HG02943 (cell line): ENCODE measurements around the gene FRMPD1.

Source experiments
- ATAC-seq: cut with Tn5 transposase; IDR thresholded peaks from one replicate; pipeline ENCODE4 v1.9.1; 2021; ENCODE audit warnings: mild to moderate bottlenecking, low read depth, moderate library complexity; ENCODE audit not compliant: unreplicated experiment

FRMPD1 gene

GRCh38 chr9:37632479-37632878 is 18.3 kb upstream of the FRMPD1 start:
- ATAC-seq: no peak

DNA sequence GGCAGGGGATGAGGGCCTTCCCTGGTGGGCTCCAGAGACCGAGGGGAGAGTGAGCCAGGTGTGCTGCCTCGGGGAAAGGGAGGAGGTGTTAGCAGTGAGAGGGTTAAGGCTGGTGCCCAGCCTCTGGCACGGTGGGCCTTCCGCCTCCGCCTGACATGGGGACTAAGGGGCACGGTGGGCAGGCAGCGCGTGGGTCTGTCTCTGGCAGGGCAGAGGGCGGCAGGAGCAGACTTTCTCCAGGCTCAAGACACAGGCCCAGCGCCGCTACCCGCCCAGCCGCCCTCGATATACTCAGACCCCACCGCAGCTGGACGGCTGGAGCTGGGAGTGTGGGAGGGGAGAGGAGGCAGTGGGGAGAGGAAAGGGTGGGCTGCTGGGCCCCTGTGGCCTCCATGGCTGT is 14.9 kb upstream of the FRMPD1 start:
- ATAC-seq: no peak

- ATAC-seq: no peak
Measured at GRCh38 chr9:37636511-37637448, 14.0 kb upstream of the FRMPD1 start.

GRCh38 chr9:37639109-37639762 is 11.5 kb upstream of the FRMPD1 start:
- ATAC-seq: no peak

DNA sequence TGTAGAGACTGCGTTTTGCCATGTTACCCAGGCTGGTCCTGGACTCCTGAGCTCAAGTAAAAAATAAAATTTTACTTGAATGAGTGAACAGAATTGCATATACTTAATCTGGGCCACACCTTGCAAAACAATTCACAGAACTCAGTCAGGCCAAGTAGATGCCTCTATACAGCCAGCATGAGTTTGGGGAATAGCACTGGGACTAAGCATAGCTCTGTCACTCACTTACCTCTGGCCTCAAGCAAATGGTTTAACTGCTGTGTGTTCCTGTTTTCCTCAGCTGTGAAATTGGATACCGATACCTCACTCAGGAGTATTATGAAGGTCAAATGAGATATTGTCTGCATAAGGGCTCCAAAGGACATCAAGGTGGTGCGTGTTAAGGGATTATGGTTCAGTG is 10.9 kb upstream of the FRMPD1 start:
- no peak for ATAC-seq

- no peak for ATAC-seq
Measured at GRCh38 chr9:37640246-37640645, 10.5 kb upstream of the FRMPD1 start.

DNA sequence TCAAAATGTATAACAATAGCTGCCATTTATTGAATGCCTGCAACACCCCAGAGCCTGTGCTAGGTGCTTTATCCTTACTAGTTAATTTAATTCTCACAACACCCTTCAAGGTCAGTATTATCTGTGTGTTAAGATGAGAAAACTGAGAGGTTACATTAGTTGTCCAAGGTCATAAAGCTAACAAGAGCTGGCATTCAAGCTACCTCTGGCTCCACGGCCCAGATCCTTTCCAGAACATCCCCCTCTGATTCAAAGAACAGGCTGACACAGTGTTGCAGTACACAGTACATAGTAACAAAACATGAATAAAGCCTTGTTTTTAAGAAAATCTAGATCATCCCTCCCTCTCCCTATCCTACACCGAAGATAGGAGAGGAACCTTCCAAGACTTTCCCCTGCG is 9.4 kb upstream of the FRMPD1 start:
- ATAC-seq: no peak

- no peak for ATAC-seq
Measured at GRCh38 chr9:37643214-37643613, 7.5 kb upstream of the FRMPD1 start.

GRCh38 chr9:37645903-37646506 is 4.7 kb upstream of the FRMPD1 start:
- no peak for ATAC-seq

DNA sequence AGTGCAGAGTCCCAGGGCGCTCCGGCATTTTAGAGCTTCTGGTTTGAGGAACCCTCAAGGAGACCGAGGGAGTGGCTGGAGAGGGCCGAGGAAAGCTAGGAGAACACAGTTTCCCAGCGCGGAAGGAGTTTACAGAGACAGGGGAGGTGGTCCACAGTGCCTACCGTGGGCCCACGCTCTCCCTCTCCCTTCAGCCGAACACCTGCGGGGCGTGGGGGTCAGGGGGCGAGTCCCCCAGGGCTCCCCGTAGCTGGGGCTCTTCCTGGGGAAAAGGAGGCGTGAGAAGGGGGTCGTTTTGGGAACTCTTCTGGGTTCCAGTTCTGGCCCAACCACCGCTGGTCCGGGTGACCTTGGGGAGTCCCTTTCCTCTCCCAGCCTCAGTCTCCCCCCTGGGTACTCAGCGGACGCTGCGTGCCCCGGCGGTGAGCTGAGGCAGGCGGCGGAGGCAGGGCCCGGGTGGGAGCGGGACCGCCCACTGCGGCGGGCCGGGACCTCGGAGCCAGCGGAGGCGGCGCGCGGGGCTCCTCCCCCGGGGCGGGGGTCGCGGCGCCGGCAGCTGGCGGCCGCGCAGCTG is 368 bp upstream of the FRMPD1 start:
- no peak for ATAC-seq

DNA sequence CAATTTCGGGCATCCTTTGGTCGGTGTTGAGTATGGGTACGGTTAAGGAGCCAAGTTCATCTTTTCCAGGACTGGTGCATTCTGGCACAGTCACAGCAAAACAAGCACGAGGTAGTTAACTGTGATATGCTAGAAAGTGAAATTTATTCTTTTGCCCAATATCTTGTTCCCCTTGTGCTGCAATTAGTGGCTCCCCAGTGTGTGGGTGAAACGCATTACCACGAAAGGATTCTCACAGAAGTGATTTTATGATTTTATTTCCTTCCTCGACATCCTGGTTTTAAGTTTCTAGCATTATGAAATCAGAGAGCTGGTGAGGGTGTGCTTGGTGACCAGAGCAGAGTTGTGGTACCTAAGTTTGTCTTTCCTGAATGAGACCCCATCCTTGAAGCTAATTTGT is 1.5 kb downstream of the FRMPD1 start:
- no peak for ATAC-seq

DNA sequence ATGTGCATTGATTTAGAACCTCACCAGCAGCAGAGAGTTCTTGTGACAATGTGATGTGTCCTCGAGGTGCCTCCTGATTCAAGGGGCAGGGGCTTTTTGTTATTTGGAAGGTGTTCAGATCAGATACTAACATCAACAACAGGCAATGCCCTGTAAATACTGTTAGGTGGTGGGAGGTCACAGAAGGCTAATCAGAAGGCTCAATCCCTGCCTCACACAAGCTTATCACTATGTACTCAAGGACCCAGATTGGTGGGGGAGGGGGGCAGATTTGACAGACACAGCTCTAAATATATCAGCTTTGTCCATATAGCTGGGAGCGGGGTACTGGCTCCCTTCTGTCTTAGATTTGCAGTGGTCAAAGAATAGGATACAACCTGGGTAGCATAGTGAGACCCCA is 2.6 kb downstream of the FRMPD1 start:
- no peak for ATAC-seq

GRCh38 chr9:37656936-37657335 is 6.2 kb downstream of the FRMPD1 start:
- no peak for ATAC-seq

- no peak for ATAC-seq
Measured at GRCh38 chr9:37660691-37661090, 9.9 kb downstream of the FRMPD1 start.

DNA sequence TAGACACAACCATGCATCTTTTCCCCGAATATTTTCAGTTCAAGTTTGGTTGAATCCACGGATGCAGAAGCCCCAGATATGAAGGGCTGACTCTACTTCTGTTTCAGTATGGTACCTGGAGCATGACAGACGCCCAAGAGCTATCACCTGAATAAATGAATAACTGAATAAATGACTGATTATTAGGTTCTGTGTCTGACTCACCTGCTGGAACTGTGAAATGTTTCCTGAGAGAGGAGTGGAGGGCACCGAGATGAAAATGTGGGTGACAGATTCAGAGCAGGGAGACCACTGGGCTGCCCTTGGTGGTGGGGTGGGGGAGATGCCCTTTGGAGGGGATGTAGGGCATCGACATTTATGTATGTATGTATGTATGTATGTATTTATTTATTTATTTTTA is 13.2 kb downstream of the FRMPD1 start:
- no peak for ATAC-seq

DNA sequence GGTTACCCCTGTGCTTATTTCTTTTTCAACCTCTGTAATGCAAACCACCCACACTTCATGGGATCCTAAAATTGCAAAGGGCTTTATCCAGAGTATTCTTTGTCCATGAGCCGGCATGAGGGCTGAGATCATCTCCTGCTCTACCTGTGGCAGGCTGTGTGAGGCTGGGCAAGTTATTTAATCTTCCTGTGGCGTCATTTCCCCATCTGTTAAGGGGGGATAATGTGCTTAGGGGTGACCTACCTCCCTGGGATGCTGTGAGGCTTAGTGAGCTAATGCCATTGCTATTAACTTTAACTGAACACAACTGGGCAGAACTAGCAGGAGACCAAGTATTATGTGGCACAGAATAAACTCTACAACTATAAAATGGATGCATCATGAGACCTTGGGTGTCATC is 17.0 kb downstream of the FRMPD1 start:
- ATAC-seq: no peak

DNA sequence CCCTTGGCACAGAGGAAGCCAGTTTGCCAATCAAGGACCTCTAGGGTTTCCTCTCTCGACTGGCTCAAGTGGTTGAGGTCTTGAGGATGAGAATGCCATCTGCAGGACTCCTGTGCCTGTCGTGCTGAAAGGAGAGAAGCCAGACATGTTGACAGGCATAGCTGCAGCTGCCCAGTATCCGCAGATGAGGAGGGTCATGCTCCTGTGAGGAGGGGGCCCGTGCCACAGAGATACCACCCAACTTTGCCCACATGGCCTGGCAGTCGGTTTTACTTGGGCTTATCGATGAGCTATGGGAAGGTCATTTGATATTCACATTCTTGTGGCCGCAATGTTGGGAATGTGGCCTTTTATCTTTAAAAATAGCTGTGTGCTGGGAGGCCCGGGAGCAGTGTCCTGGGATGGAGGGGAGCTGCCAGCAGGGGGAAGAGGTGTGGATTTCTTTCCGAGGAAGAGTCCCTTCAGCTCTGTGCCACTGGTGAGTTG is 17.4 kb downstream of the FRMPD1 start:
- ATAC-seq: no peak

DNA sequence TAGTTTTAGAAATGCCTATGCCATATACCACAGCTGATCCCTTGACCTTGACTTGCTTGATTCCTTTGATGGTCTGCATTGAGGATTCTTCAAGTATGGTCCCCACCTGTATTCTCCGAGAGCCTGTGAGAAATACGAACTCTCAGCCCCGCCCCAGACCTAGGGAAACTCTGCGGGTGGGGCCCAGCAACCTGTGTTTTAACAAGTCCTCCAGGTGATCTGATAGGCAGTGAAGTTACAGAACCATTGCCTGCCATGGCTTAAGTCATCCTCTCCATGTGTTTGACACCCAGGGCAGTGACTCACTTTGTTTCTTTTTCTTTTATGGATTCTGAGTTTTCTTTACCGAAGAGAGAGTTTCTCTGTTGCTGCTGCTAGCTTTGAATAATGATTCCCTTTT is 18.5 kb downstream of the FRMPD1 start:
- no peak for ATAC-seq

- no peak for ATAC-seq
Measured at GRCh38 chr9:37675661-37676060, 24.9 kb downstream of the FRMPD1 start.

- no peak for ATAC-seq
Measured at GRCh38 chr9:37676411-37676830, 25.7 kb downstream of the FRMPD1 start.

DNA sequence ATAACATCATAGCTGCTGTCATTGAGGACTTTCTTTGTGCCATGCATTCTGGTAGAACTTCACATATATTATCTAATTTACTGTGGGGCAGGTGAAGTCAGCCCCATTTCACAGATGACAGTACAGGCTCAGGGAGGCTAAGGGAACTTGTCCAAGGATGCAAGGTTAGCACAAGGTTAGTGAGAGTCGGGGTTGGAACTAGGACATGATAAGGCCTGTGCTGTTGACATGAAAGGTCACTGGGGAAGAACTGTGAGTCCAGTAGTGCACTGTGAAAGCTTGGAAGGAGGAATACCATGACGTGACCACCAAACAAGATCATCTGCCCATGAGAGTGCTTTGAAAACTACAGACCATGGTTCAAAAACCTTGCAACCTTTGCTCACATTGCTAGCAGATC is 26.7 kb downstream of the FRMPD1 start:
- no peak for ATAC-seq
